ENCODE results near the gene GRK1.

Gene GRK1

GRCh38 chr13:113783200-113783881 is 116.3 kb downstream of the GRK1 start:
- H3K9me3 ChIP-seq, result no peaks in the 10 kb centered on the region; the same call in 1 of the 2 replicates
- no peak overlapping the region for H3K4me3 ChIP-seq (ENCODE audit: low read depth, low read length)
- no peak for DNase-seq
- no peaks in the 10 kb centered on the region for H3K4me1 ChIP-seq
- H3K36me3 ChIP-seq, result no peaks in the 10 kb centered on the region
- TF ChIP-seq CTCF (IDR thresholded peaks at IDR 0.05; ENCODE audit: low read depth, low read length), result no peak
- H3K27me3 ChIP-seq, result peaks cover 11% of the 10 kb centered on the region

GRCh38 chr13:113783966-113784644 is 117.1 kb downstream of the GRK1 start:
- Histone ChIP-seq H3K4me1 (no peaks in the 10 kb centered on the region), H3K36me3 (no peaks in the 10 kb centered on the region), H3K27me3 (peaks cover 6% of the 10 kb centered on the region; the same call in 1 of the 2 replicates), H3K9me3 (no peaks in the 10 kb centered on the region; the same call in 1 of the 2 replicates), H3K4me3 (ENCODE audit: low read depth, low read length) (no peak overlapping the region)
- DNase-seq, result no peak
- TF ChIP-seq CTCF (IDR thresholded peaks at IDR 0.05; ENCODE audit: low read depth, low read length), result no peak

- no peak for TF ChIP-seq CTCF (IDR thresholded peaks at IDR 0.05; ENCODE audit: low read depth, low read length)
- no peaks in the 10 kb centered on the region for H3K4me1 ChIP-seq
- H3K9me3 ChIP-seq, result no peaks in the 10 kb centered on the region; the same call in 1 of the 2 replicates
- H3K36me3 ChIP-seq, result no peaks in the 10 kb centered on the region
- H3K27me3 ChIP-seq, result peaks cover 4% of the 10 kb centered on the region; the same call in 1 of the 2 replicates
- no peak for DNase-seq
- no peak overlapping the region for H3K4me3 ChIP-seq (ENCODE audit: low read depth, low read length)
Observed at GRCh38 chr13:113784645-113785024, 117.6 kb downstream of the GRK1 start.

GRCh38 chr13:113785051-113786010 is 118.3 kb downstream of the GRK1 start:
- Histone ChIP-seq H3K27me3 (peaks cover 4% of the 10 kb centered on the region; the same call in 1 of the 2 replicates), H3K4me3 (ENCODE audit: low read depth, low read length) (no peak overlapping the region), H3K9me3 (no peaks in the 10 kb centered on the region; the same call in 1 of the 2 replicates), H3K36me3 (no peaks in the 10 kb centered on the region), H3K4me1 (no peaks in the 10 kb centered on the region)
- TF ChIP-seq CTCF (IDR thresholded peaks at IDR 0.05; ENCODE audit: low read depth, low read length), result no peak
- no peak for DNase-seq

GRCh38 chr13:113786262-113786841 is 119.3 kb downstream of the GRK1 start:
- no peak for DNase-seq
- no peaks in the 10 kb centered on the region for H3K4me1 ChIP-seq
- H3K36me3 ChIP-seq, result no peaks in the 10 kb centered on the region
- H3K4me3 ChIP-seq (ENCODE audit: low read depth, low read length), result no peak overlapping the region
- H3K9me3 ChIP-seq, result no peaks in the 10 kb centered on the region; the same call in 1 of the 2 replicates
- no peak for TF ChIP-seq CTCF (IDR thresholded peaks at IDR 0.05; ENCODE audit: low read depth, low read length)
- H3K27me3 ChIP-seq, result peaks cover 3% of the 10 kb centered on the region; the same call in 1 of the 2 replicates
